Testis (tissue), 2 donors: ENCODE data around the gene HBD.

Experiments used
- POLR2A ChIP-seq: fragments of 450-650 bp; IDR thresholded peaks from one replicate; pipeline ENCODE4 v1.6.1; 2017; ENCODE audit warnings: antibody characterized with exemption, mild to moderate bottlenecking, moderate library complexity
- TF ChIP-seq, protein P1 (sequence below), 3 experiments: fragments of 450-650 bp in 2 of 3; fragments of 200-600 bp in 1 of 3; sonication (generic) in 1 of 3; IDR thresholded peaks; one replicate each; pipeline ENCODE4 v1.5.1; 2016 to 2019; ENCODE audit warnings: antibody characterized with exemption in 3 of 3, mild to moderate bottlenecking in 2 of 3, moderate library complexity in 1 of 3

DNA sequence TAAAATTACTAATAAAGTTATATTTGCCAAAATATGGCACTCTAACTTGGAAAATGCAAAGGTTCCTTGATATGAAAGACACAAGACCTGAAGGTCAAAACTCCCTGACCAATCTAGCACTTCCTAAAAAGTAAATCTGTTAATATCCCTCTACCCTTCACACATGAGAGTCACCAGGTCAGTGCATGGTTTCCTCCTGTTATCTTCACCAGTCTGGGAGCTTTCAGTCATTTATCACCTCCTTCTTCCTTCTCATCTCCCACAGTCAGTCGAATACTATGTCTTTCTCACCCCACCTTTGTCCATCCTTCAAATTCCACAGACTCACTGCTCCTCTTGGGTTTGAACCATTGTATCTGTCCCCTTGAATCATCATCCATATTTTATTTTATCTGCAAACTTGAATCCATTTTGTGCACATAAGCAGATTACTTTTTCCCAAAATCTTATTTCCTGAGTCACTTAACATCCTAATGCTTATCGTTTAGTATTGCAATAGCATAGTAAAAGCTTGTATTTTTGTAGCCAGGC, 32.8 kb upstream of the HBD start:
- no peak for TF ChIP-seq POLR2A
- TF ChIP-seq, protein P1, sequence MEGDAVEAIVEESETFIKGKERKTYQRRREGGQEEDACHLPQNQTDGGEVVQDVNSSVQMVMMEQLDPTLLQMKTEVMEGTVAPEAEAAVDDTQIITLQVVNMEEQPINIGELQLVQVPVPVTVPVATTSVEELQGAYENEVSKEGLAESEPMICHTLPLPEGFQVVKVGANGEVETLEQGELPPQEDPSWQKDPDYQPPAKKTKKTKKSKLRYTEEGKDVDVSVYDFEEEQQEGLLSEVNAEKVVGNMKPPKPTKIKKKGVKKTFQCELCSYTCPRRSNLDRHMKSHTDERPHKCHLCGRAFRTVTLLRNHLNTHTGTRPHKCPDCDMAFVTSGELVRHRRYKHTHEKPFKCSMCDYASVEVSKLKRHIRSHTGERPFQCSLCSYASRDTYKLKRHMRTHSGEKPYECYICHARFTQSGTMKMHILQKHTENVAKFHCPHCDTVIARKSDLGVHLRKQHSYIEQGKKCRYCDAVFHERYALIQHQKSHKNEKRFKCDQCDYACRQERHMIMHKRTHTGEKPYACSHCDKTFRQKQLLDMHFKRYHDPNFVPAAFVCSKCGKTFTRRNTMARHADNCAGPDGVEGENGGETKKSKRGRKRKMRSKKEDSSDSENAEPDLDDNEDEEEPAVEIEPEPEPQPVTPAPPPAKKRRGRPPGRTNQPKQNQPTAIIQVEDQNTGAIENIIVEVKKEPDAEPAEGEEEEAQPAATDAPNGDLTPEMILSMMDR (IDR thresholded peaks at IDR 0.05), result no peak
